GM12878 (cell line): ENCODE results near the gene COG2. TPM values are rescaled to one million over a fixed set of nuclear protein-coding genes. Genes with fewer than 3 reads are reported as not detected.

Source experiments
- ATAC-seq: fragments of 200-7000 bp; cut with Tn5 transposase; 3 replicates; pipeline ENCODE4 v1.9.1; 2020; ENCODE audit warnings: mild to moderate bottlenecking, moderate library complexity
- BruUV-seq: library from RNA; stranded (reverse); fragments of 400-500 nt; replicated peaks from 2 replicates; lab custom pipeline; 2021; lab: Mats Ljungman, UMichigan
- CTCF ChIA-PET: fragments of 300-600 bp; sonication (Branson Sonifier 250); formaldehyde crosslinking; extraction: SDS; loops from one replicate; lab custom pipeline; 2021; ENCODE audit warnings: inconsistent platforms; lab: Yijun Ruan, JAX
- POLR2A ChIA-PET: fragments of 350-600 bp; formaldehyde crosslinking; extraction: SDS; loops from one replicate; lab custom pipeline; 2021; ENCODE audit warnings: inconsistent platforms; lab: Charles Lee
- RAD21 ChIA-PET: fragments of 300-600 bp; sonication (Branson Sonifier 250); formaldehyde crosslinking; loops from one replicate; lab custom pipeline; 2023; ENCODE audit warnings: antibody characterized with exemption; ENCODE audit not compliant: unreplicated experiment; lab: Charles Lee
- SMC1A ChIA-PET: fragments of 300-600 bp; sonication (Branson Sonifier 250); formaldehyde crosslinking; loops from one replicate; lab custom pipeline; 2023; ENCODE audit not compliant: unreplicated experiment, uncharacterized antibody; lab: Charles Lee
- DNase-seq: peaks from one replicate; pipeline ENCODE4 v3.0.0-alpha.2; 2011; ENCODE audit warnings: low read depth, low spot score
- FAIRE-seq: peaks from 3 replicates; lab custom pipeline; 2011; peaks lifted over from hg19 to GRCh38; lab: Jason Lieb, UNC
- H2AFZ ChIP-seq: 2 replicates; pipeline ENCODE4 v1.6.0; 2011; ENCODE audit warnings: low read depth, low read length, control low read depth; ENCODE audit not compliant: control insufficient read depth
- H3K27ac ChIP-seq: 2 replicates; pipeline ENCODE4 v1.5.1; 2011; ENCODE audit warnings: control low read depth; ENCODE audit not compliant: control insufficient read depth, insufficient read depth
- H3K27me3 ChIP-seq, 2 experiments: replicated peaks in 1 of 2; 2 replicates each; pipeline versions ENCODE4 v1.6.0 to v1.6.1; 2011; ENCODE audit warnings: low read length in 1 of 2; ENCODE audit not compliant: control insufficient read depth in 2 of 2, insufficient read depth in 2 of 2
- H3K36me3 ChIP-seq, 2 experiments: 2 replicates each; pipeline ENCODE4 v1.5.1; 2011; ENCODE audit warnings: low read length in 1 of 2; ENCODE audit not compliant: control insufficient read depth in 2 of 2, insufficient read depth in 2 of 2
- H3K4me1 ChIP-seq: 2 replicates; pipeline ENCODE4 v1.6.1; 2011; ENCODE audit warnings: mild to moderate bottlenecking, low read length, moderate library complexity, mixed read lengths; ENCODE audit not compliant: control insufficient read depth, insufficient read depth
- H3K4me2 ChIP-seq: 2 replicates; pipeline ENCODE4 v1.6.0; 2011; ENCODE audit warnings: control low read depth; ENCODE audit not compliant: control insufficient read depth, insufficient read depth
- H3K4me3 ChIP-seq: fragments of 200-600 bp; sonication (generic); 2 replicates; pipeline ENCODE4 v1.5.1; 2016
- H3K79me2 ChIP-seq: 2 replicates; pipeline ENCODE4 v1.6.0; 2011; ENCODE audit warnings: low read length; ENCODE audit not compliant: control insufficient read depth, insufficient read depth
- H3K9ac ChIP-seq: 2 replicates; pipeline ENCODE4 v1.8.0; 2011; ENCODE audit warnings: low read length, control low read depth, mixed read lengths; ENCODE audit not compliant: control insufficient read depth, insufficient read depth
- H3K9me3 ChIP-seq: replicated peaks from 3 replicates; pipeline ENCODE4 v1.5.1; 2011; ENCODE audit warnings: mild to moderate bottlenecking, low read length; ENCODE audit not compliant: control insufficient read depth, insufficient read depth
- H4K20me1 ChIP-seq: 2 replicates; pipeline ENCODE4 v1.6.0; 2011; ENCODE audit not compliant: control insufficient read depth, insufficient read depth
- CBX5 ChIP-seq: sonication (generic); IDR thresholded peaks from 2 replicates; pipeline ENCODE4 v1.6.1; 2016; ENCODE audit warnings: low read depth, moderate library complexity, mild to moderate bottlenecking, inconsistent platforms
- CREM ChIP-seq: IDR thresholded peaks from 2 replicates; pipeline ENCODE4 v1.6.1; 2014; ENCODE audit warnings: antibody characterized with exemption, low read depth
- CUX1 ChIP-seq: IDR thresholded peaks from 2 replicates; pipeline ENCODE4 v1.6.1; 2012; ENCODE audit warnings: improper control_type of control experiment, low read depth, low read length; ENCODE audit not compliant: insufficient replicate concordance
- EP300 ChIP-seq, 2 experiments: fragments of 150-350 bp in 1 of 2; IDR thresholded peaks; 2 replicates each; pipeline ENCODE4 v1.6.1; 2011 to 2012; ENCODE audit warnings: low read depth in 2 of 2, low read length in 2 of 2, borderline replicate concordance in 1 of 2, improper control_type of control experiment in 1 of 2, inconsistent platforms in 1 of 2; ENCODE audit not compliant: control insufficient read depth in 1 of 2
- GATAD2B ChIP-seq: fragments of 450-650 bp; conservative IDR thresholded peaks from 2 replicates; pipeline ENCODE4 v1.6.1; 2017; ENCODE audit warnings: low read depth, mild to moderate bottlenecking, moderate library complexity
- HCFC1 ChIP-seq: fragments of 150-350 bp; IDR thresholded peaks from 2 replicates; pipeline ENCODE4 v1.6.1; 2014; ENCODE audit warnings: low read length
- NFIC ChIP-seq: IDR thresholded peaks from 2 replicates; pipeline ENCODE4 v1.6.1; 2012; ENCODE audit warnings: low read depth, mild to moderate bottlenecking, inconsistent platforms, low read length, moderate library complexity
- NFYA ChIP-seq: IDR thresholded peaks from 2 replicates; pipeline ENCODE4 v1.6.1; 2011; ENCODE audit warnings: low read depth, mild to moderate bottlenecking, low read length, improper control_type of control experiment, borderline replicate concordance
- PAX5 ChIP-seq: IDR thresholded peaks from 2 replicates; pipeline ENCODE4 v1.6.1; 2011; ENCODE audit warnings: low read depth, low read length, borderline replicate concordance
- POU2F2 ChIP-seq: IDR thresholded peaks from 3 replicates; pipeline ENCODE4 v1.6.1; 2011; ENCODE audit warnings: low read depth, mild to moderate bottlenecking, low read length, borderline replicate concordance
- ZNF687 ChIP-seq: fragments of 450-650 bp; IDR thresholded peaks from 2 replicates; pipeline ENCODE4 v1.6.1; 2017; ENCODE audit warnings: mild to moderate bottlenecking, moderate library complexity
- WGBS: methylation state at CpG from one replicate; pipeline ENCODE4 v1.1.6; 2016; ENCODE audit warnings: low lambda C conversion rate; ENCODE audit not compliant: insufficient replicate concordance, insufficient coverage; ENCODE audit errors: missing lambda C conversion rate; 5-methylcytosine and 5-hydroxymethylcytosine counted together
- in situ Hi-C: fragments of 300-500 bp; cut with MboI; formaldehyde crosslinking; loops from 9 replicates; pipeline ENCODE4 v1.14.3; 2018; ENCODE audit warnings: mixed read lengths
- intact Hi-C: fragments of 100-400 bp; cut with micrococcal nuclease; formaldehyde crosslinking; loops from one replicate; pipeline ENCODE4 v1.14.2; 2022; ENCODE audit not compliant: unreplicated experiment
- polyA plus RNA-seq, 11 experiments: library from polyadenylated mRNA; depleted of rRNA in 4 of 11; unstranded in 6 of 11; stranded (reverse) in 5 of 11; fragments of >200 nt; fragmentation: Nextera tagmentation in 4 of 11; fragmentation: Illumina TruSeq in 1 of 11; extraction: Ambion mirVana in 4 of 11; extraction: Trizol in 1 of 11; gene quantifications; 1 replicate in 1 of 11; 2 replicates in 10 of 11; pipeline versions ENCODE4 v1.2.1 to v1.2.3, GENCODE V29; 2011 to 2016; ENCODE audit warnings: inconsistent platforms in 2 of 11, missing spikeins in 2 of 11, low read depth in 1 of 11
- total RNA-seq, 4 experiments: library from RNA; depleted of rRNA in 3 of 4; stranded (reverse); fragments of >200 nt in 3 of 4; fragmentation: Illumina TruSeq in 1 of 4; extraction: Trizol in 1 of 4; gene quantifications; 2 replicates each; pipeline versions ENCODE4 v1.2.1 to v1.2.3, GENCODE V29; 2013 to 2021
- TF ChIP-seq, protein P1 (sequence below): fragments of 450-650 bp; IDR thresholded peaks from 2 replicates; pipeline ENCODE4 v1.6.1; 2016; ENCODE audit warnings: mild to moderate bottlenecking

Gene COG2
- total and polyA plus RNA-seq, 10 of the 15 experiments (the other 5 are each of a cell fraction or from before 2014, with no cell fraction given), result 15.0 to 31.5 (median 28.3) TPM

DNA sequence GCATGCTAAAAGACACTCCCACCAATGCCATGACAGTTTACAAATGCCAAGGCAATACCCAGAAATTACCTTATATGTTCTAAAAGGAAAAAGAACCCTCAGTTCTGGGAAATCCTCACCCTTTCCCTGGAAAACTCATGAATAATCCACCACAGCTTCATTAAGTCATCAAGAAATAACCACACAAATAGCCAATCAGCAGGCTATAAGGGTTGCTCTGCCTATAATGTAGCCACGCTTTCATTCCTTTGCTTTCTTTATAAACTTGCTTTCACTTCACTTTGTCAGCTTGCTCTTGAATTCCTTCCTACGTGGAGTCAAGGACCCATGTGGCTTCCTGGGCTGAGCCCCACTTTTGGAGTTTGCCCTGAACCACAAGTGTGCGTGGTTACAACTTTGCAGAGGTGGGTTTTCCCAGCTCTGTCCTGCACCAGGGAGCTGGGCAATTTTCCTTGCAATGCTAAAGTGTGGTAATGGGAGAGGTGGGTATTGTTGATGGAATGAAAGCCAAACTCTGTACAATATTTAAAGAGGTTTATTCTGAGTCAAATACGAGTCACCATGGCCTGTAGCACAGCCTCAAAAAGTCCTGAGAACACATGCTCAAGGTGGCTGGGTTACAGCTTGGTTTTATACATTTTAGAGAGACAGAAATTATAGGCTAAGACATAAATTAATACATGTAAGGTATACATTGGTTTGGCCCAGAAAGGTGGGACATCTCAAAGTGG, 42.2 kb upstream of the COG2 start:
- no peak overlapping the region for H3K27ac ChIP-seq
- no peaks in the 10 kb centered on the region for H3K27me3 ChIP-seq
- CTCF ChIA-PET, result interaction anchor here (1.2 kb wide), 1 partner anchor 42 kb away, joined by 3 read pairs; no protein-coding TSS in a partner anchor
- no peaks in the 10 kb centered on the region for H4K20me1 ChIP-seq
- in situ Hi-C loops (no loop called here), intact Hi-C loops (no loop called here)
- no peak overlapping the region for H3K9ac ChIP-seq
- no TSS peak for BruUV-seq
- H3K4me1 ChIP-seq, result no peaks in the 10 kb centered on the region
- SMC1A ChIA-PET, result no interaction called here
- H3K79me2 ChIP-seq, result no peaks in the 10 kb centered on the region
- ATAC-seq, result no peak
- FAIRE-seq, result no peak
- H3K36me3 ChIP-seq, result no peaks in the 10 kb centered on the region
- no peak for TF ChIP-seq HCFC1
- TF ChIP-seq NFYA, result no peak
- TF ChIP-seq POU2F2, result no peak
- TF ChIP-seq, protein P1, sequence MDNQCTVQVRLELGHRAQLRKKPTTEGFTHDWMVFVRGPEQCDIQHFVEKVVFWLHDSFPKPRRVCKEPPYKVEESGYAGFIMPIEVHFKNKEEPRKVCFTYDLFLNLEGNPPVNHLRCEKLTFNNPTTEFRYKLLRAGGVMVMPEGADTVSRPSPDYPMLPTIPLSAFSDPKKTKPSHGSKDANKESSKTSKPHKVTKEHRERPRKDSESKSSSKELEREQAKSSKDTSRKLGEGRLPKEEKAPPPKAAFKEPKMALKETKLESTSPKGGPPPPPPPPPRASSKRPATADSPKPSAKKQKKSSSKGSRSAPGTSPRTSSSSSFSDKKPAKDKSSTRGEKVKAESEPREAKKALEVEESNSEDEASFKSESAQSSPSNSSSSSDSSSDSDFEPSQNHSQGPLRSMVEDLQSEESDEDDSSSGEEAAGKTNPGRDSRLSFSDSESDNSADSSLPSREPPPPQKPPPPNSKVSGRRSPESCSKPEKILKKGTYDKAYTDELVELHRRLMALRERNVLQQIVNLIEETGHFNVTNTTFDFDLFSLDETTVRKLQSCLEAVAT, result no peak
- no peak for TF ChIP-seq CBX5
- TF ChIP-seq PAX5, result no peak
- TF ChIP-seq EP300 (IDR thresholded peaks at IDR 0.05; ENCODE audit: borderline replicate concordance in 1 of 2, control insufficient read depth in 1 of 2, low read depth in 2 of 2, low read length in 2 of 2), result no peak
- no peak for TF ChIP-seq CREM
- no peak for TF ChIP-seq ZNF687
- no peak for TF ChIP-seq NFIC
- TF ChIP-seq GATAD2B, result no peak
- TF ChIP-seq CUX1, result no peak
- POLR2A ChIA-PET, result no interaction called here
- WGBS, result 19% methylated on average over 4 of the region's 4 CpGs
- H3K4me3 ChIP-seq, result no peak overlapping the region
- no peak overlapping the region for H3K4me2 ChIP-seq
- no peak overlapping the region for H2AFZ ChIP-seq
- H3K9me3 ChIP-seq, result no peaks in the 10 kb centered on the region
- DNase-seq, result no peak
- RAD21 ChIA-PET, result no interaction called here
